ENCODE data around the gene SPPL2B. TPM values are rescaled to one million over a fixed set of nuclear protein-coding genes. Genes with fewer than 3 reads are reported as not detected.
A peak's percentile ranks its signal among the peaks of the same experiment; 100 is the strongest.

The SPPL2B gene
- total RNA-seq, 1 donor from 2014 or later = 142 TPM

DNA sequence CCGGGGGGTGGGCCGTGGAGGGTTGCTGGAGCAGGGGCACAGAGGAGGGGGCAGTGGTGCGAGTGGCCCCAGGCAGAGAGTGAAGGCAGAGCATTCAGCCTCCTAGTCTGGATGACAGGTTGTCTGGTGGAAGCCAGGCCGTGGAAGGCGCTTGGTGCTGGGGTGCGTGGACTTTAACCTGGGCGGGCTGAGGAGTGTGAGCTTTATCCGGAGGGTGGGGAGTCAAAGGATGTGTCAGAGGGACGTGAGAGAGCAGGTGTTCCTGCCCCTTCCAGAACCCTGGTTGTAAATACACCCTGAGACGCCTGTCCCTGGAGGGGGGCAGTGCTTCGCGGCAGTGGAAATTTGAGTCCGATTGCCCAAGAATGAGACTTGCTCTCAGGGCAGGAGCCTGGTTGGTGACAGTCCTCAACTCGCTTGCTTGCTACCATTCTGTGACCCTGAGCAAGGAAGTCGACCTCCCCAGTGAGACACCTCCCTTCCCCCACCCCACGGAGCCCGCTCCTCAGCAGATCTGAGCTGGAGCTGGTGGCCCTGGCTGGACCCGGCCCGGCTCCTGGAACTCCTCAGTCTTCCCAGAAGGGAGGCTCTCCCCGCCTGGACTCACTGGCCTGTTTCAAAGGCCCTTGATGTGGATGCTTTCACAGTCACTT lies 2.3 kb downstream of the SPPL2B start:
- TF ChIP-seq CTCF (IDR thresholded peaks at IDR 0.05) = no peak
- POLR2A ChIA-PET = interaction anchor here (2.0 to 2.2 kb wide), 2 partner anchors 58 to 61 kb away, joined by 7 to 12 read pairs; no protein-coding TSS in a partner anchor
- DNase-seq = no peak
- Mint-ChIP-seq H3K27me3 (no peaks in the 10 kb centered on the region), H3K4me1 (peaks cover 76% of the 10 kb centered on the region), H3K9me3 (no peaks in the 10 kb centered on the region), H3K4me3 (peak overlapping the region; percentile 41), H3K27ac (peak overlapping the region; percentile 97), H3K36me3 (ENCODE audit: low read depth) (peaks cover 23% of the 10 kb centered on the region)
- CTCF ChIA-PET = interaction anchor here (0.7 kb wide), 1 partner anchor 97 kb away, joined by 3 read pairs; the partner anchor contains the start of gene TIMM13
- ATAC-seq (ENCODE audit: low read depth) = no peak
- intact Hi-C loops (cut with micrococcal nuclease) = loop anchor here (5.0 kb wide), 1 partner anchor 292 kb away; no protein-coding TSS in a partner anchor

- CTCF ChIA-PET = interaction anchor here (0.7 to 0.8 kb wide), 3 partner anchors 49 to 96 kb away, joined by 3 to 4 read pairs (median 3); partner anchors contain the start of gene TIMM13
- POLR2A ChIA-PET = interaction anchor here (0.6 to 2.2 kb wide), 26 partner anchors 9 to 1751 kb away, joined by 3 to 13 read pairs (median 6); partner anchors contain the start of genes GADD45B, MKNK2, PEAK3 and TIMM13
- DNase-seq = no peak
- TF ChIP-seq CTCF (IDR thresholded peaks at IDR 0.05) = no peak
- Mint-ChIP-seq H3K9me3 (no peaks in the 10 kb centered on the region), H3K4me3 (peak overlapping the region; percentile 78), H3K4me1 (peaks cover 75% of the 10 kb centered on the region), H3K27ac (peak overlapping the region; percentile 97), H3K27me3 (no peaks in the 10 kb centered on the region), H3K36me3 (ENCODE audit: low read depth) (peaks cover 25% of the 10 kb centered on the region)
- ATAC-seq (ENCODE audit: low read depth) = peak; percentile 0
- intact Hi-C loops (cut with micrococcal nuclease) = loop anchor here (1.0 to 5.0 kb wide), 4 partner anchors 42 to 291 kb away; partner anchors contain the start of genes PLEKHJ1 and SF3A2
These were observed 3.2 kb downstream of the SPPL2B start for GRCh38 chr19:2331601-2332246.

DNA sequence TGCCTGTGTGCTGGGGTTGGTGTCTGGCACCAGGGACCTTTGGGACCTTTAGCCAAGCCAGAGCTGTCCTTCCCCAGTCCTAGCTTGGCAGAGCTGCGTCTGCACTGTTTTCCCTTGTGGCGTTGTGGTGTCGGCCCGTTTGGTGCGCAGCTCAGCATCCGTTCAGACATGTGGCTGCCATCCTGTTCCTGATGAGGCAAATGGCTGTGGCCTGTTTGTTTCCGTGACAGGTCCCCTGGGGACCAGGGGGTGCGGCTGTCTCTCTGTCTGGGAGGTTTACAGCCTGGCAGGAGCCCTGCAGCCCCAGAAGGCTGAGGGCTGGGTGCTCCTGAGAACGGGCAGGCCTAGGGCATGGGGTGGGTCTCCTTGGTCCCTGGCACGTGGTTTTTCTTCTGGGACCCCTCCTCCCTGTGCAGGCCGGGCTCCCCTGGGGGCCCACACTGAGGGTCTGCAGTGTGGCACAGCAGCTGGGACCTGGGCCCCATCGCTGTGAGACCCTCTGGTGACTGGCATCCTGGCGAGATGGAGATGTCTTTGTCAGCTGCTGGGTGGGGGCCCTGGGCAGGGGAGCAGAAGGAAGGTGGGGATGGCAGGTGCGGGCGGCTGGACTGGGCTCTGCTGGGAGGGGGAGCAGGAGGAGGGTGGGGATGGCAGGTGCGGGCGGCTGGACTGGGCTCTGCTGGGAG lies 4.0 kb downstream of the SPPL2B start:
- no peak for TF ChIP-seq CTCF (IDR thresholded peaks at IDR 0.05)
- POLR2A ChIA-PET = interaction anchor here (0.6 to 2.2 kb wide), 28 partner anchors 8 to 1750 kb away, joined by 3 to 13 read pairs (median 6); partner anchors contain the start of genes GADD45B, MKNK2 and TIMM13
- peak overlapping the region; percentile 97 for H3K27ac Mint-ChIP-seq

GRCh38 chr19:2333027-2333806 lies 4.7 kb downstream of the SPPL2B start:
- no peaks in the 10 kb centered on the region for H3K9me3 Mint-ChIP-seq
- H3K27me3 Mint-ChIP-seq = no peaks in the 10 kb centered on the region
- H3K4me1 Mint-ChIP-seq = peaks cover 62% of the 10 kb centered on the region
- ChIA-PET CTCF (interaction anchor here (0.8 to 1.5 kb wide), 2 partner anchors 20 to 162 kb away, joined by 3 read pairs; no protein-coding TSS in a partner anchor), POLR2A (interaction anchor here (0.6 to 2.0 kb wide), 10 partner anchors 9 to 143 kb away, joined by 3 to 8 read pairs (median 4); partner anchors contain the start of gene GADD45B)
- H3K4me3 Mint-ChIP-seq = peak overlapping the region; percentile 73
- peaks cover 29% of the 10 kb centered on the region for H3K36me3 Mint-ChIP-seq (ENCODE audit: low read depth)
- H3K27ac Mint-ChIP-seq = peak overlapping the region; percentile 81
- no peak for TF ChIP-seq CTCF (IDR thresholded peaks at IDR 0.05)
- DNase-seq (no peak), ATAC-seq (ENCODE audit: low read depth) (no peak)
- intact Hi-C loops (cut with micrococcal nuclease) = loop anchor here (2.0 to 5.0 kb wide), 2 partner anchors 58 to 289 kb away; no protein-coding TSS in a partner anchor

More for the DNA sequence above, 4.0 kb downstream of the SPPL2B start:
- peak overlapping the region; percentile 78 for H3K4me3 Mint-ChIP-seq
- H3K36me3 Mint-ChIP-seq (ENCODE audit: low read depth) = peaks cover 29% of the 10 kb centered on the region
- CTCF ChIA-PET = interaction anchor here (0.8 to 1.5 kb wide), 4 partner anchors 21 to 161 kb away, joined by 3 to 4 read pairs (median 3); no protein-coding TSS in a partner anchor
- intact Hi-C loops (cut with micrococcal nuclease) = loop anchor here (1.0 to 5.0 kb wide), 4 partner anchors 43 to 290 kb away; partner anchors contain the start of genes PLEKHJ1 and SF3A2
- no peaks in the 10 kb centered on the region for H3K27me3 Mint-ChIP-seq
- peak; percentile 83 for DNase-seq
- H3K4me1 Mint-ChIP-seq = peaks cover 67% of the 10 kb centered on the region
- peak; percentile 81 for ATAC-seq (ENCODE audit: low read depth)
- no peaks in the 10 kb centered on the region for H3K9me3 Mint-ChIP-seq
